Measurements from ENCODE around the gene OR8H2. TPM values are rescaled to one million over a fixed set of nuclear protein-coding genes. Genes with fewer than 3 reads are reported as not detected.
A peak's percentile ranks its signal among the peaks of the same experiment; 100 is the strongest.
"Not testable (repeated sequence)": the region's sequence is repeated elsewhere in the genome, so short reads cannot be mapped to it uniquely, and the experiment has no call there.

OR8H2 gene
- polyA plus RNA-seq (2014; cell fraction: cytosol; rRNA removed) = not detected in 2 replicates
- polyA plus RNA-seq (2014; cell fraction: nucleus; rRNA removed) = not detected in 2 replicates

DNA sequence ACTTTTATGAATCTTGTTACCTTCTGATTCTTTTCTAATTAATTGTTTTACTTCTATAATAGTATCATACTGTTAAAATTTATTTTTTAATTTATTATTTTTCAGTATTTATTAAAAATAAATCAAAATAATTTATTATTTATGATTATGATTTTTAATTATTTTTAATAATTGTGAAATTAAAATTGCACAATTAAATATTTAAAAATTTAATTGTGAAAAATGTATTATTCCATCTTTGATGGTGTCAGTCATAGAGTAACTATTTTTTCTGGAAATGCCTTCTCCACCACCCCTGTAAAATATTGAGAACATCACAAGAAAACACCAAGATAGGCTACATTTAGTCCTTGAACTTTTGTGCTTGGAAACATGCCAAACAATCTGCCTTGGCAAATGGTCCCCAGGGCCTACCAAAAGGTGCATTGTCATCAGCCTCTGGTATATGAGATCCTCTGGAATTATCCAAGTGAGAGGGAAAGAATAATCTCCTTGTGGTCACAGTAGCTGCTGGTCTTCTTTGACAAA, at the start of gene OR8H2:
TSS of gene OR8H2 (plus strand) at position 478 of the 528 bp plus-strand sequence. CDS start 1,356 bp downstream, outside the sequence.
- DNase-seq (ENCODE audit: low spot score) = no peak

DNA sequence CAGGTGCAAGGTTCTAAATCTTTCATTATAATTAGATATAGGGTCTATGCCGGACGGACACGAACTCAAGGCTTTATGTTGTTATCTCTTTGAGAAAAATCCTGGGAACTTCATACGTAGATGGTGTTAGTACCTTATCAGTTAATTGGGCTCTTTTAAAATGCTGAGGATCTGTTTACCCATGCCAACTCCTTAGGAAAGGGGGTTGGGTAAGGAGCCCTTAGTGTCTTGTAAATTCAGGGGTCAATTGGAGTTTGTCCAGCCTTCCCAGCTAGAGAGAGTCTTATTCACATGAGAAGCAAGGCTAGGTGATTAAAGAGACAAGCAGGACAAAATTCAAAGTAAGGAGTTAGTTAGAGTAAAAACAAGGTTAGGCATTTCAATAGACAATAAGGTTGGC, 47.1 kb upstream of the OR8H2 start:
- DNase-seq (ENCODE audit: low spot score) = not testable (repeated sequence)

GRCh38 chr11:56057661-56058237, 45.7 kb upstream of the OR8H2 start:
- DNase-seq (ENCODE audit: low spot score) = not testable (repeated sequence)

DNA sequence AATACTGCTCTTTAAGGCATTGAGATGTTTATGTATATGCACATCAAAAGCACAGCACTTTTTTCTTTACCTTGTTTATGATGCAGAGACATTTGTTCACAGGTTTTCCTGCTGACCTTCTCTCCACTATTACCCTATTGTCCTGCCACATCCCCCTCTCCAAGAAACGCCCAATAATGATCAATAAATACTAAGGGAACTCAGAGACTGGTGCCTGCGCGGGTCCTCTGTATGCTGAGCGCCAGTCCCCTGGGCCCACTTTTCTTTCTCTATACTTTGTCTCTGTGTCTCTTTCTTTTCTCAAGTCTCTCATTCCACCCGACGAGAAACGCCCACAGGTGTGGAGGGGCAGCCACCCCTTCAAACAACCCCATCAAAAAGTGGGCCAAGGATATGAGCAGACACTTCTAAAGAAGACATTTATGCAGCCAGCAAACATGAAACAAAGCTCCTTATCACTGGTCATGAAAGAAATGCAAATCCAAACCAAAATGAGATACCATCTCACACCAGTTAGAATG, 45.2 kb upstream of the OR8H2 start:
- DNase-seq (ENCODE audit: low spot score) = not testable (repeated sequence)

- DNase-seq (ENCODE audit: low spot score) = no peak
Observed at GRCh38 chr11:56066980-56067379, 36.5 kb upstream of the OR8H2 start.

- DNase-seq (ENCODE audit: low spot score) = no peak
Observed at GRCh38 chr11:56089697-56090096, 13.8 kb upstream of the OR8H2 start.

DNA sequence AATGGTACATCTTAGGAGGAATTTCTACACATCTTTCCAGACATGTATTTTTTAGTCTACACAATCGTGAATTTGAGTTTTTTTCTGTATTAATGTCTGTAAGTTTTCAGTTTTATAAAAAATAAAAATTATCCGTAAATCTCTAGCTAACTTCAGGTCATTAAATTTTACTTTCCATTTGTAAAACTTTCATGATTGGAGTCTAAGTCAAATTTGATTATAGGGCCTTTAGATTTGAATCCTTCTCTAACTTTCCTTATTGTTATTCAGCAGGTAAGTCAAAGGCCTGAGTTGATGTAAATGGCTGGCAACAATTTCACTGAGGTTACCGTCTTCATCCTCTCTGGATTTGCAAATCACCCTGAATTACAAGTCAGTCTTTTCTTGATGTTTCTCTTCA, 10.5 kb upstream of the OR8H2 start, which contains the start of gene OR8I2:
TSS of gene OR8I2 (plus strand) at position 301 of the 400 bp plus-strand sequence. CDS start at position 301, 0 bp downstream.
- no peak for DNase-seq (ENCODE audit: low spot score)

DNA sequence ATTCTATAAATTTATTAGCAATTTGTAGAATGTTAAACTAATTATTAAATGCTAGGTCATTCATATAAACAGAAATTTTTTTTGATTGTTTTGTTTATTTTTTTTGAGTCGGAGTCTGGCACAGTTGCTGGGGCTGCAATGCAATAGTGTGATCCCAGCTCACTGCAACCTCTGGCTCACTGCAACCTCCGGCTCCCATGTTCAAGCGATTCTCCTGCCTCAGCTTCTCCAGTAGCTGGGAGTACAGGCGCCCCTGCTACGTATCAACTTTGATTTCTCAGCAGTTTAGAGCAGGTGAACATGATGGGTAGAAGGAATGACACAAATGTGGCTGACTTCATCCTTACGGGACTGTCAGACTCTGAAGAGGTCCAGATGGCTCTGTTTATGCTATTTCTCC, 18.6 kb downstream of the OR8H2 start, which contains the start of gene OR8H3:
TSS of gene OR8H3 (plus strand) at position 301 of the 400 bp plus-strand sequence. CDS start at position 301, 0 bp downstream.
- no peak for DNase-seq (ENCODE audit: low spot score)

DNA sequence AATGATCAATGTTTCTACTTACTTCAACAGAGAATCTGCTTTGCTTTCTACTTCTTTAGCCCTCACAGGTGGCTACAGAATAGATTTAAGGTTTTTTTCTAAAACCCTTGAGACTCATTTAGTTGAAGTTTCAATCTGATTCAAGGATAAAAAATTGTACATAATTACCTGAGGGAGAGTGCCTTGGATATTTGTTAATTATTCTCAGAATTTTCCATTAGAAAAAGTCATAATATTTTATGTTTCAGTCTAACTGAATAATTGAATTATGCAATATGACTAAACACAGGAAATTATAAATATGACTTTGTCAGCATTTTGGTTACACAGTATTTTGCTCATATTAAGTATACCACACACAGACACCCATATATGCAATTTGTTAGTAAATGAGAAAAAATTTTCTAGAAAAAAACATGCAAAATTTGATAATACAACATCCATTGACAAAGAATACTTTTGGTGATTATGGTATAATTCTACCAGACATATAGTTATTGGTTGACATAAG, 36.7 kb downstream of the OR8H2 start, which contains the start of gene OR8J3:
TSS of gene OR8J3 (minus strand) at position 51 of the 511 bp plus-strand sequence. CDS start 2,483 bp downstream, outside the sequence.
- DNase-seq (ENCODE audit: low spot score) = no peak

- DNase-seq (ENCODE audit: low spot score) = not testable (repeated sequence)
Observed at GRCh38 chr11:56143681-56144080, 40.2 kb downstream of the OR8H2 start.

DNA sequence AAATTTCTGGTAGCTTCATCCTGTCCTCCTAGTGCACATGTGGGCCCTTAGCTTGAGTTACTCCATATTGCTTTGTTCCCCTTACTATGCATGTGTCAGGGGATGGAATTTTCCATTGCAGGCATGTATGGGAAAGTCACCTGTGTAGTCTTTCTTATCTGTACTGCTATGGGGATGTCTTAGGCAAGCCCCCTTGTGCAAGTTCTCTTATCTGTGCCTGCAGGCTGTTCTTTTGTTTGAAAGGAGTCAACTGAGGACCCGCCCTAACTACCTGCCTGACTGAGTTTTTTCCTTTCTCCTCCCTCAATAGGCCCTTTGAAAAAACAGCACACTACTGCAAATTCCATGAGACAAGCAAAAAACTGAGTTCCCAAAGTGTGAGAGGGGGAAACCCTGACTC, 47.9 kb downstream of the OR8H2 start:
- DNase-seq (ENCODE audit: low spot score) = no peak

DNA sequence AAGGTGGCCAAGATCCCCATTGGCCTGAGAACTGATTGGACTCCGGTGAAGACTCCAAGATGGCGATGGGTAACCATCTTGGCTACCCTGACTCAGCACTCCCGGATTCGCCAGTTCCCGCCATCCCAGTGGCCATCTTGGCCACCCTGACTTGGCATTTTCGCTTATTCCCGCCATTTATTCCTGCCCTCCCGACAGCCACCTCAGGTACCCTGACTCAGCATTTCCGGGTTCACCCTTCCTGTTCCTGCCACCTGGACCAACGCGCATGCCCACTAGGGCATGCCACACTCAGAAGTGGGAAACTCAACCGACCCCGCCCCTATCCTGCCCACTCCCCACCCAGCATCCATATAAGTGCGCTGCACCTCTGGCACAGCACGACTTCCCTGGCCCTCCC, 48.8 kb downstream of the OR8H2 start:
- DNase-seq (ENCODE audit: low spot score) = peak; percentile 3

Small RNA genes lying within 50 kb of the gene (small RNA-seq; reads per million reads assigned to genes)
- 0 reads per million in 2 experiments for gene OR8I4P

Measured in SK-N-DZ (cell line).